Hepatocyte (in vitro differentiated cells): ENCODE measurements around the gene HMGB4.

Source experiments
- EZH2 ChIP-seq: fragments of 200-600 bp; sonication (generic); IDR thresholded peaks from 2 replicates; pipeline ENCODE4 v1.6.1; 2016; ENCODE audit warnings: antibody characterized with exemption, mild to moderate bottlenecking, borderline replicate concordance
- TF ChIP-seq, protein P1 (sequence below): fragments of 200-600 bp; sonication (generic); IDR thresholded peaks from 2 replicates; pipeline ENCODE4 v1.5.1; 2016; ENCODE audit warnings: antibody characterized with exemption, mild to moderate bottlenecking; ENCODE audit not compliant: poor library complexity

DNA sequence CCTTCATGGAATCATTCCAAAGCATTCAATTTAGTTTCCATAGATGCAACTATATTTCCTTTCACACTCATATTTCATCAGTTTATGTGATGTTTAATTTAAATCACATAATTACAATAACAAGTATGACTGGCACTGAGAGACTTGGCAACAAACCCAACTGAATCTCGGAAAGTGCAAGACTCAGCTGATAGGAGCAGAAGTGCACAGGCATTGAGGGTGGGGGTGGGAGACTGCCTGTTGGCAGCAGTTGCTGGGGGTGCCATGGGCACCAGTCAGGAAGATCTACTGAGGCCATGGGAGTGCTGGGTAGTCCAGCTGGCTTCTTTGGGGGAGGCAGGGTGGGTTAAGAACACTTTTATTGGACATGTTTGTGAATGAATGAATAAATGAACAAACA, 10.4 kb upstream of the HMGB4 start:
- TF ChIP-seq, protein P1, sequence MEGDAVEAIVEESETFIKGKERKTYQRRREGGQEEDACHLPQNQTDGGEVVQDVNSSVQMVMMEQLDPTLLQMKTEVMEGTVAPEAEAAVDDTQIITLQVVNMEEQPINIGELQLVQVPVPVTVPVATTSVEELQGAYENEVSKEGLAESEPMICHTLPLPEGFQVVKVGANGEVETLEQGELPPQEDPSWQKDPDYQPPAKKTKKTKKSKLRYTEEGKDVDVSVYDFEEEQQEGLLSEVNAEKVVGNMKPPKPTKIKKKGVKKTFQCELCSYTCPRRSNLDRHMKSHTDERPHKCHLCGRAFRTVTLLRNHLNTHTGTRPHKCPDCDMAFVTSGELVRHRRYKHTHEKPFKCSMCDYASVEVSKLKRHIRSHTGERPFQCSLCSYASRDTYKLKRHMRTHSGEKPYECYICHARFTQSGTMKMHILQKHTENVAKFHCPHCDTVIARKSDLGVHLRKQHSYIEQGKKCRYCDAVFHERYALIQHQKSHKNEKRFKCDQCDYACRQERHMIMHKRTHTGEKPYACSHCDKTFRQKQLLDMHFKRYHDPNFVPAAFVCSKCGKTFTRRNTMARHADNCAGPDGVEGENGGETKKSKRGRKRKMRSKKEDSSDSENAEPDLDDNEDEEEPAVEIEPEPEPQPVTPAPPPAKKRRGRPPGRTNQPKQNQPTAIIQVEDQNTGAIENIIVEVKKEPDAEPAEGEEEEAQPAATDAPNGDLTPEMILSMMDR: no peak
- TF ChIP-seq EZH2: no peak
